ENCODE measurements around the gene TSFM. TPM values are rescaled to one million over a fixed set of nuclear protein-coding genes. Genes with fewer than 3 reads are reported as not detected.
A peak's percentile ranks its signal among the peaks of the same experiment; 100 is the strongest.

TSFM gene
- total and polyA plus RNA-seq, 2 of the 4 experiments (the other 2 are of a cell fraction), result 11.5 to 14.0 TPM

DNA sequence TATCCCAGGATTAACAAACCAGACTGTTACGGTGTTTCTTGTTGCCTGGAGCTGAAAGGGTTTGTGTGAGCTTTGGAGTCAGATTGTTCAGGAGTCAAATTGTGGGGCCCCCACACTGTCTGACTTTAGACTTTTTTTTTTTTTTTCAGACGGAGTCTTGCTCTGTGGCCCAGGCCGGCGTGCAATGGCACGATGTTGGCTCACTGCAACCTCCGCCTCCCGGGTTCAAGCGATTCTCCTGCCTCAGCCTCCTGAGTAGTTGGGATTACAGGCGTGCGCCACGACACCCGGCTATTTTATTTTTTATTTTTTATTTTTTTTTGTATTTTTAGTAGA lies 847 bp downstream of the TSFM start:
- Histone ChIP-seq H3K9ac (ENCODE audit: low read depth, low read length) (peak overlapping the region; percentile 92), H4K5ac (ENCODE audit: low read depth, low read length) (no peak overlapping the region), H3K4ac (ENCODE audit: low read depth, low read length) (no peak overlapping the region), H2BK15ac (ENCODE audit: low read depth, low read length) (no peak overlapping the region), H2BK120ac (ENCODE audit: low read depth, low read length) (no peak overlapping the region), H3K14ac (replicated peaks; ENCODE audit: low read depth, low read length) (no peak overlapping the region), H4K8ac (ENCODE audit: low read depth in 2 of 2, low read length in 2 of 2) (peak overlapping the region in 1 of 2 experiments; percentile 96; a peak in 1 of 4 replicates), H3K4me1 (ENCODE audit: control insufficient read depth, insufficient read depth, low read length) (0 out of 2 replicates have a peak, but pooled peaks cover 2% of the 10 kb centered on the region), H3K27ac (ENCODE audit: insufficient read depth, low read length) (no peak overlapping the region), H2BK20ac (ENCODE audit: low read depth, low read length) (no peak overlapping the region), H3K27me3 (ENCODE audit: control insufficient read depth, insufficient read depth, low read length) (no peaks in the 10 kb centered on the region), H2AK5ac (ENCODE audit: low read depth, low read length) (no peak overlapping the region), H3K56ac (ENCODE audit: extremely low read depth, insufficient read depth, low read length) (0 out of 2 replicates have a peak overlapping the region, but pooled peaks have one; percentile 72), H4K91ac (ENCODE audit: insufficient read depth, low read depth, low read length) (no peak overlapping the region), H3K9me3 (ENCODE audit: control insufficient read depth, insufficient read depth, low read length) (no peaks in the 10 kb centered on the region), H2AFZ (replicated peaks; ENCODE audit: low read length, poor library complexity) (no peak overlapping the region), H3K18ac (ENCODE audit: low read depth, low read length) (no peak overlapping the region), H2BK5ac (ENCODE audit: low read depth, low read length, poor library complexity, severe bottlenecking) (no peak overlapping the region), H3K36me3 (ENCODE audit: control insufficient read depth, insufficient read depth, low read length) (peaks cover 11% of the 10 kb centered on the region), H4K20me1 (ENCODE audit: insufficient read depth, low read length) (no peaks in the 10 kb centered on the region), H3K9me1 (ENCODE audit: insufficient read depth, low read length) (no peaks in the 10 kb centered on the region), H2AK9ac (replicated peaks; ENCODE audit: low read depth, low read length, poor library complexity) (peak overlapping the region; percentile 94), H3K4me3 (ENCODE audit: insufficient read depth, low read depth, low read length) (peak overlapping the region; percentile 94), H3K79me1 (ENCODE audit: low read depth in 1 of 2, low read length in 2 of 2) (peaks cover 14 to 24% of the 10 kb centered on the region in 2 experiments; a peak in 3 of 4 replicates), H3K23ac (ENCODE audit: low read depth, low read length) (peak overlapping the region; percentile 8; the same call in 1 of the 2 replicates), H3K4me2 (ENCODE audit: low read depth, low read length) (peak overlapping the region; percentile 98)
- ChIA-PET POLR2A (ENCODE audit: unreplicated experiment) (interaction anchor here (0.9 kb wide), 1 partner anchor 11 kb away, joined by 4 read pairs; no protein-coding TSS in a partner anchor), CTCF (interaction anchor here (0.6 to 0.9 kb wide), 4 partner anchors 14 to 1868 kb away, joined by 3 to 6 read pairs (median 4); no protein-coding TSS in a partner anchor)
- DNase-seq (no peak), ATAC-seq (ENCODE audit: low read depth) (no peak)
- WGBS, 2 experiments (ENCODE audit: extremely low coverage in 2 of 2, insufficient read length in 1 of 2), result no CpG with 5 or more reads among the region's 12 CpGs
- intact Hi-C loops (cut with micrococcal nuclease) (no loop called here), dilution Hi-C loops (cut with HindIII; ENCODE audit: low sequenced_read_pairs, unreplicated experiment) (no loop called here), in situ Hi-C loops (cut with MboI; ENCODE audit: low sequenced_read_pairs) (no loop called here)
- TF ChIP-seq, protein P1, sequence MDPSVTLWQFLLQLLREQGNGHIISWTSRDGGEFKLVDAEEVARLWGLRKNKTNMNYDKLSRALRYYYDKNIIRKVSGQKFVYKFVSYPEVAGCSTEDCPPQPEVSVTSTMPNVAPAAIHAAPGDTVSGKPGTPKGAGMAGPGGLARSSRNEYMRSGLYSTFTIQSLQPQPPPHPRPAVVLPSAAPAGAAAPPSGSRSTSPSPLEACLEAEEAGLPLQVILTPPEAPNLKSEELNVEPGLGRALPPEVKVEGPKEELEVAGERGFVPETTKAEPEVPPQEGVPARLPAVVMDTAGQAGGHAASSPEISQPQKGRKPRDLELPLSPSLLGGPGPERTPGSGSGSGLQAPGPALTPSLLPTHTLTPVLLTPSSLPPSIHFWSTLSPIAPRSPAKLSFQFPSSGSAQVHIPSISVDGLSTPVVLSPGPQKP (IDR thresholded peaks at IDR 0.05; ENCODE audit: borderline replicate concordance, low read depth, low read length), result no peak
- TF ChIP-seq CTCF (conservative IDR thresholded peaks at IDR 0.05; ENCODE audit: low read depth, low read length) (no peak), RAD21 (IDR thresholded peaks at IDR 0.05; ENCODE audit: low read length) (no peak), BHLHE40 (IDR thresholded peaks at IDR 0.05; ENCODE audit: low read depth, low read length) (no peak), FOS (IDR thresholded peaks at IDR 0.05; ENCODE audit: low read depth, low read length) (no peak), MAFK (IDR thresholded peaks at IDR 0.05; ENCODE audit: low read depth, low read length) (no peak), CHD1 (IDR thresholded peaks at IDR 0.05; ENCODE audit: low read depth, low read length) (no peak)
- TF ChIP-seq, protein P2, sequence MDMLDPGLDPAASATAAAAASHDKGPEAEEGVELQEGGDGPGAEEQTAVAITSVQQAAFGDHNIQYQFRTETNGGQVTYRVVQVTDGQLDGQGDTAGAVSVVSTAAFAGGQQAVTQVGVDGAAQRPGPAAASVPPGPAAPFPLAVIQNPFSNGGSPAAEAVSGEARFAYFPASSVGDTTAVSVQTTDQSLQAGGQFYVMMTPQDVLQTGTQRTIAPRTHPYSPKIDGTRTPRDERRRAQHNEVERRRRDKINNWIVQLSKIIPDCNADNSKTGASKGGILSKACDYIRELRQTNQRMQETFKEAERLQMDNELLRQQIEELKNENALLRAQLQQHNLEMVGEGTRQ (IDR thresholded peaks at IDR 0.05; ENCODE audit: low read depth, low read length), result no peak
- BruUV-seq (replicated peaks), result no TSS peak
